Panc1 (cell line): ENCODE data around the gene FAM204A.

Experiments
- CTCF ChIP-seq: fragments of 450-650 bp; IDR thresholded peaks from 2 replicates; pipeline ENCODE4 v1.5.1; 2017; ENCODE audit warnings: mild to moderate bottlenecking
- POLR2AphosphoS5 ChIP-seq: IDR thresholded peaks from 2 replicates; pipeline ENCODE4 v1.6.1; 2012; ENCODE audit warnings: mild to moderate bottlenecking, low read depth, low read length, moderate library complexity
- SIN3A ChIP-seq: IDR thresholded peaks from 2 replicates; pipeline ENCODE4 v1.6.1; 2012; ENCODE audit warnings: low read depth, mild to moderate bottlenecking, low read length, moderate library complexity, borderline replicate concordance; ENCODE audit not compliant: insufficient read depth

- TF ChIP-seq CTCF (no peak), POLR2AphosphoS5 (no peak), SIN3A (no peak)
Measured at GRCh38 chr10:118251791-118252190, 90.3 kb downstream of the FAM204A start.
